LNCaP clone FGC (cell line): Measurements from ENCODE around the gene RDH14.

Source experiments
- DNase-seq: peaks from one replicate; pipeline ENCODE4 v3.0.0-alpha.2; 2011; ENCODE audit warnings: low read depth
- H3K4me3 ChIP-seq: 2 replicates; pipeline ENCODE4 v1.5.1; 2011; ENCODE audit warnings: mild to moderate bottlenecking, low read depth, low read length, control low read depth
- TF ChIP-seq, protein P1 (sequence below): IDR thresholded peaks from 2 replicates; pipeline ENCODE4 v1.5.1; 2012; ENCODE audit warnings: mild to moderate bottlenecking; ENCODE audit not compliant: control insufficient read depth, insufficient read depth; ENCODE audit errors: extremely low read depth

Gene RDH14

DNA sequence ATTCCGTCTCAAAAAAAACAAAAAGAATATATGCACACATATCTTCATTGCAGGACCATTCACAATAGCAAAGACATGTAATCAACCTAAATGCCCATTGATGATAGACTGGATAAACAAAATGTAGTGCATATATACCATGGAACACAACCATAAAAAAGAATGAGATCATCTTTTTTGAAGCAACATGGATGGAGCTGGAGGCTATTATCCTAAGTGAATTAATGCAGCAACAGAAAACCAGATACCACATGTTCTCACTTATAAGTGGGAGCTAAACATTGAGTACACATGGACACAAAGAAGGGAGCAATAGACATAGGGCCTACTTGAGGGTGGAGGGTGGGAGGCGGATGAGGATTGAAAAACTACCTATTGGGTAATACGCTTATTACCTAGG lies 20.2 kb upstream of the RDH14 start:
- no peak overlapping the region for H3K4me3 ChIP-seq
- no peak for DNase-seq
- TF ChIP-seq, protein P1, sequence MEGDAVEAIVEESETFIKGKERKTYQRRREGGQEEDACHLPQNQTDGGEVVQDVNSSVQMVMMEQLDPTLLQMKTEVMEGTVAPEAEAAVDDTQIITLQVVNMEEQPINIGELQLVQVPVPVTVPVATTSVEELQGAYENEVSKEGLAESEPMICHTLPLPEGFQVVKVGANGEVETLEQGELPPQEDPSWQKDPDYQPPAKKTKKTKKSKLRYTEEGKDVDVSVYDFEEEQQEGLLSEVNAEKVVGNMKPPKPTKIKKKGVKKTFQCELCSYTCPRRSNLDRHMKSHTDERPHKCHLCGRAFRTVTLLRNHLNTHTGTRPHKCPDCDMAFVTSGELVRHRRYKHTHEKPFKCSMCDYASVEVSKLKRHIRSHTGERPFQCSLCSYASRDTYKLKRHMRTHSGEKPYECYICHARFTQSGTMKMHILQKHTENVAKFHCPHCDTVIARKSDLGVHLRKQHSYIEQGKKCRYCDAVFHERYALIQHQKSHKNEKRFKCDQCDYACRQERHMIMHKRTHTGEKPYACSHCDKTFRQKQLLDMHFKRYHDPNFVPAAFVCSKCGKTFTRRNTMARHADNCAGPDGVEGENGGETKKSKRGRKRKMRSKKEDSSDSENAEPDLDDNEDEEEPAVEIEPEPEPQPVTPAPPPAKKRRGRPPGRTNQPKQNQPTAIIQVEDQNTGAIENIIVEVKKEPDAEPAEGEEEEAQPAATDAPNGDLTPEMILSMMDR, result no peak

DNA sequence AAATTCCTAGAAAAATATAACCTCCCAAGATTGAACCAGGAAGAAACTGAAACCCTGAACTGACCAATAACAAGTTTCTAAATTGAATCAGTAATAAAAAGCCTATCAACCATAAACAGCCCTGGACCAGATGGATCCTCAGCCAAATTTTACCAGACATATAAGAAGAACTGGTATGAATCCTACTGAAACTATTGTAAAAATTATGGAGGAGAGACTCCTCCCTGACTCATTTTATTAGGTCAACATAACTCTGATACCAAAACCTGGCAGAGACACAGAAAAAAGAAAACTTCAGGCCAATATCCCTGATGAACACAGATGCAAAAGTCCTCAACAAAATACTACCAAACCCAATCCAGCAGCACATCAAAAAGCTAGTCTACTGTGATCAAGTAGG lies 17.6 kb upstream of the RDH14 start:
- no peak overlapping the region for H3K4me3 ChIP-seq
- no peak for DNase-seq
- TF ChIP-seq, protein P1, result no peak

DNA sequence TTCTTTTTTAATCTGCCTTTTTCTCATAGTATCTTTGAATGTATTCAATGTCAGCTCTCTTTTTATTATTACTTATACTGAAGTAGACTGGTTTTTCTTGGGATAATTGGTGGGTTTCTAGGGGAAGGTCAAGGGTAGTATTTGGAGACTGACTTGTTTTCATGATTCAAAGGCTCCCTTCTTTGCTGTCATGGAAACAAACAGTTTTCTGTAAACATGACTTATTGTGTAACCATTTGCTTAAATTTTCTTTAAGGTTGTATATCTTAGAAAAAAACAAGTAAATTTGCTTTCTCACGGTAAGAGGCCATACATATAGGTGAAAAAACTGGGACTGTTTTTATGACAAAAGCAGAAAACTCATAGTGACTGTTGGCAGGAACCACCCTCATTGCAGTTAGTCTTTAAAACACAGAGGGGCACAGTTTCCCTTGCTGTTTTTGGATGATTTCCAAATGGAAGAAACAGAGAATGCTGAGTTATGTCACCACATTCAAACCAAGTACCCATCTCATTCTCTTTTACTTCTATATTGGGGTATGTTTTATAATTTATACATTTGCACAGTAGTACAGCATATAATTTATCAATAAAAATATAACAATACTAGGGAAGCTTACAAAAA lies 5.8 kb upstream of the RDH14 start:
- TF ChIP-seq, protein P1, result no peak
- no peak overlapping the region for H3K4me3 ChIP-seq

DNA sequence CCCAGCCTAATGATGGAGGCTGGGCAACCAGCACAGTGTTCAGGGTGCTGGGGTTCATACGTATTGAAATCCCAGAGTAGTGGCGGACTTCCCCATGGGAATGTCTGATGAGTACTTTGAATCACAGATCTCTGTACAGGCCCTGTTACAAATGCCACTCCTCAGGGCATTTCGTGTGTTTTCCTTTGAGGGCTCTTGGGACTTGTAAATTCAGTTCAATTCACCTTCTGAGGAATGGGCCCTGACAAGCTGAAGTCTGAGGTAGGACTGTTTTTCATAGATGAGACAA lies 288 bp upstream of the RDH14 start:
- no peak for DNase-seq
- H3K4me3 ChIP-seq, result peak overlapping the region; percentile 79
- TF ChIP-seq, protein P1, result no peak

More for the DNA sequence above, 5.8 kb upstream of the RDH14 start:
- no peak for DNase-seq

DNA sequence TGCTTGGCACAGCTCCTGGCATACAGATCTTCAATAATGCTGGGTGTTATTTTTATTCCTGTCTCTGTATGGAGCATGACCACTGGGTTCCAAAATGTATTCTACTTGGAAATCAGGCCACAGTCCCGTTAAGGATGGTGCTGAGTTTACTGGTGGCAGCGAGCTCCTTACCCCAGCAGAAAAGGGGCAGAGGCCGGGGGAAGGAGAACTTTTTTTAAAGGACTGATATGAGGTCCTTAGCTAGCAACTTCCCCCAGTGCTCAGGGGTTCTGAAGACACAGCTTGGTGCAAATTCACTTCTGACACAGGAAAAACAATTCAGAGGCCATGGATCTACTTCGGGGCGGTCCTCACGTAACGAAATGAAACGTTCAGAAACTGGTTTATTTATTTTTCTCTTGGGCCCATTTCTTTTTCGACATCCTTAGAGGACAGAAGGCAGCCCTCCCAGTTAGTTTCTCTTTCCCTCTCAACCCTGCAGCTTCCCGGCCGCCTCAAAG lies 872 bp downstream of the RDH14 start:
- H3K4me3 ChIP-seq, result peak overlapping the region; percentile 79
- no peak for DNase-seq
- TF ChIP-seq, protein P1, result no peak

DNA sequence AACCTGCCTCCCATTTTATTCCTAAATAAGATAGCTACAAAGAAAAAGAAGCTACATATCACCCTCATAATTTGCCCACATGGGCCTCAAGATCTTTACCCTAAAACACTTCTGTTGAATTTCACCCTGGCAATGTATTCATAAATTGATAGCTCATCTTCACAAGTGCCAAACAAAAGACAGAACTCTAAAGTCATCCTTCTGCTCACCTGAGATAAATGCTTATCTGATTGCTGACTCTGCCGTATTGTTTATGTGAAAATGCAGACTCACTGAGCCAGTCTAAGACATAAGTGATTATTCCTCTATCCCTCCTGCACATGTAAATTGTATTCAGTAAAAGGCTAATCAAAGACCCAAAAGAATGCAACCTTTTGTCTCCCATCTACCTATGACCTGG lies 2.0 kb downstream of the RDH14 start:
- no peak overlapping the region for H3K4me3 ChIP-seq
- DNase-seq, result no peak
- TF ChIP-seq, protein P1, result no peak

DNA sequence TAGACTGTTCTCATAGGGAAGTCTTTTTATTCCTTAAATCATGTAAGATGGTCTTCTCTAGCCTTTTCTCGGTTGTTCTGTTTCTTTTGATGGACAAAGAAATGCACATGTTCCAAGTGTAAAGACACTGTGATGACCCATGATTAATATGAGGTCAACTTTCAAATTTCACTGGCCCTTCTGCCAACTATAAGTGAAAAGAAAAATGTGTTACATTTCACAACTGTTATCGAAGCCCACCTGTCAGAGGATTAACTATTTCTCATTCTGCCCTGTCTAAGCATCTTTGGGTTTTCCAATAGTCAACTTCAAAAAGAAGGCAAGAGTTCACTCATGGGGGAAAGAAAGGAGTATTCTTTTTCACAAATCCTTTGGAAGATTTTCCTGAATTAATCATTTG lies 3.3 kb downstream of the RDH14 start:
- no peak for DNase-seq
- no peak overlapping the region for H3K4me3 ChIP-seq
- TF ChIP-seq, protein P1, result no peak
